GM19395 (cell line): ENCODE results near the gene SLC12A6.
"Not testable (repeated sequence)": the region's sequence is repeated elsewhere in the genome, so short reads cannot be mapped to it uniquely, and the experiment has no call there.

Source experiments
- ATAC-seq: cut with Tn5 transposase; IDR thresholded peaks from one replicate; pipeline ENCODE4 v1.9.1; 2021; ENCODE audit warnings: mild to moderate bottlenecking, moderate library complexity; ENCODE audit not compliant: unreplicated experiment

SLC12A6 gene

DNA sequence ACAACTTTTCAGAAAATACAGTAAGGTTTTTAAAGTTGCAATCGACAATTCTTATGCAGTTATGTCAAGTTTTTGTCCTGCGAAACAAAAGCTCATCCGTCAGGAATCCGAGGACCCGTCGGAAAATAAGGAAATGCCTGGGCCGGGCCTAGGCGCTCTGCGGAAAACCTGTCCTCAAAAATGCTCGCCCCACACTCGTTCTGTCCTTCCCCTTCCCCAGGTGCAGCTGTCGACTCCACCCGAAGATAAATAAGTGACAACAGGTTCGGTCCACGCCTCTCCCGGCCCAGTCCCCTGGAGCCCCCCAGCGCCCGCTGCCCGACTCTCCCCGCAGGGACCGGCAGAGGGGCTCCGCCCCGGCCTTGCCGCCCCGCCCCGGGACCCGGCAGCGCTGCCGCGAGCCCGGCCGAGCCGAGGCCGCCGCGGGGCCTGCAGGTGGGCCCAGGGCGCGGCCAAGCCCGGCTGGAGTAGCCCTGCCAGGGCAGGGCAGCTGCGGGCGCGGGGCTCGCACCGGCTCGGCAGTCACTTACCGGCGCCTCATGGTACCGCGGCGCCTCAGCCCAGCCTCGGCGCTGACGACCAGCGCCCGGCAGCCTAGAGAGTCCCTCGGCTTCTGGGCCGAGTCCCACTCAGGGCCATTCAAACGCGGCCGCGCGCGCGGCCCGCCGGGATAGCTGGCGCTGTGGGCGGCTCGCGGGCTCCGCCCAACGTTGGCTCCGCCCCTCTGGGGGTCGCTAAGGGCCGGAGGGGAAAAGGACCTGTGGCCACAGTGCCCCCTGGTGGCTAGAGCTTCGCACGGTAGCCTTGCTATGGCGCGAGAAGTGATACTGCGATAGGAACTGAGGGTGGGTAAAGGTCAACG is 127.9 kb downstream of the SLC12A6 start, which contains the start of gene KATNBL1:
TSS of gene KATNBL1 (minus strand) at position 676 of the 862 bp plus-strand sequence. CDS start 46,420 bp downstream, outside the sequence.
- ATAC-seq: peak; percentile 93

DNA sequence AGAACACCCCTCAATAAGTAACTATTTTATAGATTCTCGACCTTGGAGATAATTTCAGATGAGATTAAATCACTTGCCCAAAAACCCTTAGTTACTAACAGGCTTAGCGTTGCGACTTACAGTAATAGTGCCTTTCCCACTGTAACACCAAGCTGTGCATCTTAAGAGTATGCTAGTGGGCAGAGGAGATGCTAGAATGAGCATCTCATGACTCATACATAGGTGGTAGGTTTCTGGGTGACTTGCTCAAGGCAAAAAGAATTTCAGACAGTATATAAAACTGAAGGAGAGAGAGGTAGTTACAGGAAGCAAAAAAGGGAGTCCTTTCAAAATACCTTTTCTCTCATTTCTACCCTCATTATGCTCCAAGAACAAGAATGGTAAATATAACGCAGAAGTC is 131.6 kb downstream of the SLC12A6 start:
- no peak for ATAC-seq

DNA sequence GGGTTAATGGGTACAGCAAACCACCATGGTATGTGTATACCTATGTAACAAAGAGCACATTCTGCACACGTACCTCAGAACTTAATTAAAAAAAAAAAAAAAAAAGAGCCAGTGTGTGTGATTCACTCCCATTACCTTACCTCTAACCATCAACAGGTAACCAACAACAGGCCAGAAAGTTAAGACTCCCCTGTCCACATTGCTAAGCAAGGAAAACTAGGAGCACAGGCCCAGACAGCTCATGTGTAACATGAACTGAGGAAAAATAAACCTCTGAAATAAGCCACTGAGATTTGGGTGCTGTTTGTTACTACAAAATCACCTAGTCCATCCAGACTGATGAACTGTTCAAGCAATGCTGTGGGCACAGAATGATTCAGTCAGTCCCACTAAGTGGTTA is 133.6 kb downstream of the SLC12A6 start:
- ATAC-seq: no peak

DNA sequence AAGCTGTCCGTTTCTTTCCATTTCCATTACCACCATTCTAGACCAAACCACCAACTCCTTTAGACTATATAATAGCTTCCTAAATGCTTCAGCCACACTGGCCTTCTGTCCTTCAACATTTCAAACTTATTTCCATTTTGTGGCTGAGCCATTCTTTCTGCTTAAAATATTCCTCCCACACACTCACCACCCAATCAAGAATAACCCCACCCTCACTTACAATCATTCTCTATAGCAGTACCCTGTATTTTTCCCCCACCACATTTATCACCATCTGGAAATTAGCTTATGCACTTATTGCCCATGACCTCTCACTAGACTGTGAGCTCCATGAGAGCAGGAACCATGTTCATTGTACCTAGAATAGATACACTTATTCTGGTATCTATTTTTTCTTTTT is 134.3 kb downstream of the SLC12A6 start:
- no peak for ATAC-seq

DNA sequence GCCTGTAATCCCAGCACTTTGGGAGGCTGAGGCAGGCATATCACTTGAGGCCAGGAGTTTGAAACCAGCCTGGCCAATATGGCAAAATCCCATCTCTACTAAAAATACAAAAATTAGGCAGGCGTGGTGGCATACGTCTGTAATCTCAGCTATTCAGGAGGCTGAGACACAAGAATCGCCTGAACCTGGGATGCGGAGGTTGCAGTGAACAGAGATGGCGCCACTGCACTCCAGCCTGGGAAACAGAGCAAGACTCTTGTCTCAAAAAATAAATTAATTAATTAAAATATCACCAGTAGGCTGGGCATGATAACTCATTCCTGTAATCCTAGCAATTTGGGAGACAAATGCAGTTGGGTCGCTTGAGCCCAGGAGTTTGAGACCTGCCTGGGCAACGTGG is 144.3 kb downstream of the SLC12A6 start:
- not testable (repeated sequence) for ATAC-seq

DNA sequence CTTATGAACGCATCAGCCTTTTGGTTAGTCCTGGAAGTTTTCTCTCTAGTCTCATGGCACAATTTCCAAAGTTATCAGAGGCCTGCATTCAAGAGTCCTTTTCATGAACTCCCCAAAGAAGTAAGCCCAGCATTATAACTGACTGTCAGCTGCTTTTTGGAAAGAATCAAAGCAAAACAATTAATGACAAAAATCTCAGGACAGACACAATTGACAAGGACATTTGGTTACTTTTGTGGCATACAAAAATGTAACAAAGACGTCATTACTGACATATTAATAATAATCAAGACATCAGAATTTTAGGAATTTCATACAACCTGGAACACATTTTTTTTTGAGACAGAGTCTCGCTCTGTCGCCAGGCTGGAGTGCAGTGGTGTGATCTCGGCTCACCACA is 148.9 kb downstream of the SLC12A6 start:
- no peak for ATAC-seq

DNA sequence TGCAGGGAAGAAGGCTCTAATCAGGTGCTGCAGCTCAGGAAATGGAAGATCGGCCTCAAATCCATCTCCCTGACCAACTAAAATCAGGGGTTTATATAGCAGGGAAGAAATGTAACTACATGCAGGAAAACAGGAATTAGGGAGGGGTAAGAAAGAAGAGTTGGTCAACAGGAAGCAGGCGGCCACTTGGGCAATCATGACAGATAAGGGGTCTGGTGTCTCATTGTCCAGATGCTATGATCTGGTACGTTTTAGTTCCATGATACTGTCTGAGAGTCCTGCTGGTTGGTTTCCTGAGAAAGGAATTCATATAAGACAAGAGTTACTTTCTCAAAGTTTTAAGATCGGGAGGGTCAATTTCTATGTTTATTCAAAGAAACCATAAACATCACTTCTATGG is 151.9 kb downstream of the SLC12A6 start:
- no peak for ATAC-seq

DNA sequence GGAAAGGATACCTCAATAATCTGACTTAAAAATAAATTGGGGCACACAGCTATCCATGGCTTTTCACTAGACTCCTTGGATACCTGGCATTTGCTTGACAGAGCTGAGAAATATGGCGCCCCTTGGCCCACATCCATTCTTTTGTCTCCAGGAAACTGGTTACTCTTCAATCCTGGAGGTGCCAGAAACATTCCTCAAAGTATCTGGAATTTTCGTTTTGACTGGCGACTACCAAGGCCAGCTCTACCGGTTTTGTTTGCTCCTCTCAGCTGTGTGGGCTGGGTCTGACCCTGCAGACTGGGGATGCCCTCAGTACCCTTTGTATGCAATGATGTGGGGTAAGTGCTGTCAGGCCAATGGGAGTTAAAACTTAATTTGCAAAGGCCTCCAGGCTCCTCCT is 154.6 kb downstream of the SLC12A6 start:
- ATAC-seq: no peak
